HG03342 (cell line): ENCODE data around the gene CLCN7.
A peak's percentile ranks its signal among the peaks of the same experiment; 100 is the strongest.

Experiments
- ATAC-seq: cut with Tn5 transposase; IDR thresholded peaks from one replicate; pipeline ENCODE4 v1.9.1; 2021; ENCODE audit warnings: mild to moderate bottlenecking, moderate library complexity; ENCODE audit not compliant: unreplicated experiment

The CLCN7 gene

GRCh38 chr16:1474796-1475551 lies at the start of gene CLCN7:
Gene CLCN7, minus strand, starts transcription at chr16:1475028. Its CDS starts 54 bp downstream, at chr16:1474974.
- peak; percentile 76 for ATAC-seq

- no peak for ATAC-seq
Measured at GRCh38 chr16:1524366-1524765, 49.5 kb upstream of the CLCN7 start.

GRCh38 chr16:1523581-1524245 lies 48.9 kb upstream of the CLCN7 start:
- no peak for ATAC-seq

- no peak for ATAC-seq
Measured at GRCh38 chr16:1520461-1520860, 45.6 kb upstream of the CLCN7 start.

GRCh38 chr16:1519831-1520230 lies 45.0 kb upstream of the CLCN7 start:
- no peak for ATAC-seq

GRCh38 chr16:1518626-1519135 lies 43.9 kb upstream of the CLCN7 start:
- ATAC-seq = no peak

GRCh38 chr16:1514507-1514906 lies 39.7 kb upstream of the CLCN7 start:
- no peak for ATAC-seq

GRCh38 chr16:1512774-1513173 lies 37.9 kb upstream of the CLCN7 start:
- ATAC-seq = no peak

GRCh38 chr16:1511662-1512569 lies 37.1 kb upstream of the CLCN7 start:
- ATAC-seq = no peak

GRCh38 chr16:1510941-1511351 lies 36.1 kb upstream of the CLCN7 start:
- ATAC-seq = no peak

GRCh38 chr16:1510272-1510671 lies 35.4 kb upstream of the CLCN7 start:
- ATAC-seq = no peak

- no peak for ATAC-seq
Measured at GRCh38 chr16:1509307-1510221, 34.7 kb upstream of the CLCN7 start.

GRCh38 chr16:1508494-1509187 lies 33.8 kb upstream of the CLCN7 start:
- ATAC-seq = no peak

GRCh38 chr16:1506494-1507213 lies 31.8 kb upstream of the CLCN7 start:
- ATAC-seq = no peak

- no peak for ATAC-seq
Measured at GRCh38 chr16:1505912-1506311, 31.1 kb upstream of the CLCN7 start.

GRCh38 chr16:1505073-1505844 lies 30.4 kb upstream of the CLCN7 start:
- ATAC-seq = no peak

GRCh38 chr16:1503110-1503955 lies 28.5 kb upstream of the CLCN7 start:
- no peak for ATAC-seq
